SK-N-SH treated with all-trans-retinoic acid at 6 μM for 48 hours (cell line): Measurements from ENCODE around the gene HRH3.

Experiments
- ATAC-seq: fragments of 200-7000 bp; cut with Tn5 transposase; 3 replicates; pipeline ENCODE4 v1.9.1; 2020; ENCODE audit warnings: mild to moderate bottlenecking, moderate library complexity
- ARNTL ChIP-seq: fragments of 450-650 bp; formaldehyde crosslinking; IDR thresholded peaks from 2 replicates; pipeline ENCODE4 v1.5.0; 2020; ENCODE audit warnings: low read depth, mild to moderate bottlenecking, moderate library complexity, borderline replicate concordance
- CREB5 ChIP-seq: fragments of 250-450 bp; sonication (Bioruptor Pico); IDR thresholded peaks from 2 replicates; pipeline ENCODE4 v1.5.1; 2020; ENCODE audit warnings: low read depth, mild to moderate bottlenecking, moderate library complexity
- CSDC2 ChIP-seq: fragments of 250-450 bp; sonication (Bioruptor Pico); IDR thresholded peaks from 2 replicates; pipeline ENCODE4 v1.5.0; 2020; ENCODE audit warnings: mild to moderate bottlenecking, moderate library complexity
- CSRNP3 ChIP-seq: fragments of 250-450 bp; sonication (Bioruptor Pico); IDR thresholded peaks from 2 replicates; pipeline ENCODE4 v1.5.1; 2021; ENCODE audit warnings: mild to moderate bottlenecking, moderate library complexity
- ESRRG ChIP-seq: fragments of 250-450 bp; sonication (Bioruptor Pico); IDR thresholded peaks from 2 replicates; pipeline ENCODE4 v1.6.1; 2021; ENCODE audit warnings: mild to moderate bottlenecking
- GLIS3 ChIP-seq: fragments of 250-450 bp; sonication (Bioruptor Pico); IDR thresholded peaks from 2 replicates; pipeline ENCODE4 v1.5.0; 2020; ENCODE audit warnings: mild to moderate bottlenecking, moderate library complexity
- ISL1 ChIP-seq: fragments of 250-450 bp; sonication (Bioruptor Pico); IDR thresholded peaks from 2 replicates; pipeline ENCODE4 v2.1.2; 2022; ENCODE audit warnings: mild to moderate bottlenecking, moderate library complexity
- OSR1 ChIP-seq: fragments of 250-450 bp; sonication (Bioruptor Pico); IDR thresholded peaks from 2 replicates; pipeline ENCODE4 v1.8.0; 2022; ENCODE audit warnings: moderate library complexity, mild to moderate bottlenecking, inconsistent platforms
- PATZ1 ChIP-seq: fragments of 250-450 bp; sonication (Bioruptor Pico); IDR thresholded peaks from 2 replicates; pipeline ENCODE4 v1.8.0; 2020; ENCODE audit warnings: mild to moderate bottlenecking, moderate library complexity, borderline replicate concordance
- PPARA ChIP-seq: fragments of 250-450 bp; sonication (Bioruptor Pico); IDR thresholded peaks from 2 replicates; pipeline ENCODE4 v1.5.0; 2020; ENCODE audit warnings: mild to moderate bottlenecking, borderline replicate concordance
- RARB ChIP-seq: fragments of 250-450 bp; sonication (Bioruptor Pico); IDR thresholded peaks from 2 replicates; pipeline ENCODE4 v1.8.0; 2021; ENCODE audit warnings: mild to moderate bottlenecking, moderate library complexity
- SNAI2 ChIP-seq: fragments of 250-450 bp; sonication (Bioruptor Pico); IDR thresholded peaks from 2 replicates; pipeline ENCODE4 v1.5.0; 2020; ENCODE audit warnings: mild to moderate bottlenecking, moderate library complexity
- TCF4 ChIP-seq: fragments of 250-450 bp; sonication (Bioruptor Pico); IDR thresholded peaks from 2 replicates; pipeline ENCODE4 v1.8.0; 2021; ENCODE audit warnings: mild to moderate bottlenecking, moderate library complexity, borderline replicate concordance
- TOX ChIP-seq: fragments of 250-450 bp; sonication (Bioruptor Pico); IDR thresholded peaks from 2 replicates; pipeline ENCODE4 v1.8.0; 2021; ENCODE audit warnings: mild to moderate bottlenecking, moderate library complexity, borderline replicate concordance
- TSHZ2 ChIP-seq: fragments of 250-450 bp; sonication (Bioruptor Pico); IDR thresholded peaks from 2 replicates; pipeline ENCODE4 v1.5.0; 2020; ENCODE audit warnings: mild to moderate bottlenecking, moderate library complexity
- ZC3H10 ChIP-seq: fragments of 250-450 bp; sonication (Bioruptor Pico); IDR thresholded peaks from 2 replicates; pipeline ENCODE4 v1.5.1; 2021; ENCODE audit warnings: mild to moderate bottlenecking, moderate library complexity
- ZFP3 ChIP-seq: fragments of 250-450 bp; sonication (Bioruptor Pico); IDR thresholded peaks from 2 replicates; pipeline ENCODE4 v1.5.0; 2020; ENCODE audit warnings: mild to moderate bottlenecking, moderate library complexity
- ZFP30 ChIP-seq: fragments of 450-650 bp; formaldehyde crosslinking; IDR thresholded peaks from 2 replicates; pipeline ENCODE4 v1.5.0; 2022; ENCODE audit warnings: mild to moderate bottlenecking, moderate library complexity
- ZNF565 ChIP-seq: fragments of 450-650 bp; formaldehyde crosslinking; conservative IDR thresholded peaks from 2 replicates; pipeline ENCODE4 v1.5.0; 2020; ENCODE audit warnings: low read depth, mild to moderate bottlenecking, moderate library complexity
- ZNF70 ChIP-seq: fragments of 450-650 bp; formaldehyde crosslinking; IDR thresholded peaks from 2 replicates; pipeline ENCODE4 v1.5.0; 2020; ENCODE audit warnings: mild to moderate bottlenecking, moderate library complexity
- ZNF8 ChIP-seq: fragments of 450-650 bp; formaldehyde crosslinking; IDR thresholded peaks from 2 replicates; pipeline ENCODE4 v1.5.0; 2020; ENCODE audit warnings: mild to moderate bottlenecking, moderate library complexity

HRH3 gene

DNA sequence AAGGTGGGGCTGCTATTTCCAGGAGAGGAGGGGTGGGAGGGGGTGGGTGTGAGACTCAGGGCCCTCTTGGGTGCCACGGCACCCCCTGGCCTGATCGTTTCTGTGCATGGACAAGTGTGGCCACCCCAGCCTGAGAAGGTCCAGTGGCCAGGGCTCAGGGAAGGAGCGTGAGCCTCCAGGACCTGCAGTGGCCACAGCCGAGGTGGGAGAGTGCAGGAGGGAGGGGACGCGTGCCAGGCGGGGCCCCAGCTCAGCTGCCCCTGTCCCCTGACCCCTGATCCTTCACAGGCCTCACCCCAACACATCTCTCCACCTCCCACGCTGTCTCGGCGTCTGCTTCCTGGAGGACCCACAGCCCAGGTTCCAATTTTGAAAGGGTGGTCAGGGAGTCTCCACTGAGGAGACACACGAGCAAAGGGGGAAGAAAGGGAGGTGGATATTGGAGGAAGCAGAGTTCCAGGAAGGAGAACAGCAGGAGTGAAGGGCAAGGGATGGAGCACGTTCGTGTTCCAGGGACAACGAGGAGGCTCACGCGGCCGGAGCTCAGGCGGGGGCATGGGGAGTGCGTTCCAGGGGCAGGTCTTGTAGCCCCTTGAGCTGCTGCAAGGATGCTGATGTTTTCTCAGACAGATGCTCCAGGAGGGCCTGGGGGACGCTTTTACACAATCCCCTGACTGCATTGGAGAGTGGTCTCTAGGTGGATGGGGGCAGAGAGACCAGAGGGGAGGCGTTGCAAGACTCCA, 4.2 kb upstream of the HRH3 start (continued):
- TF ChIP-seq CSRNP3 (no peak), GLIS3 (CRISPR knock-in tag) (no peak), TOX (no peak), RARB (no peak), ARNTL (CRISPR knock-in tag) (no peak), ESRRG (no peak)

DNA sequence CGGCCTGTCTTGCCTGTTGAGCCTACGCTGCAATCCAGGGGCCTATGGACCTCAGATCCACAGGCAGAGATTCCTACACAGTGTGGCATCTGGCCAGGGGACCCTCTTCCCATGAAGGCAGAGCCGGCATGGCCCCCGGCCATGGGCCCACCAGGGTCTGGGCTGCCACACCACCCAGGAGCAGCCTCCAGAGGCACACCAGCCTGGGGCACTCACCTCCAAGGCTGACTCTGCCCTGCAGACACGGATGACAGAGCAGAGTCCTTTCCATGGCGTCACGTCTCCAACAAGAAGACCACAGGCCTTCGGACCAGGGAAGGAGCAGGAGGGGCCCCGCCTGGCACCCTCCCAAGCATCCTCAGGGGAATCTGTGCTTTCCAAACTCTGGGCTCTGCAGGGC, 3.5 kb upstream of the HRH3 start:
- no peak for ATAC-seq
- TF ChIP-seq GLIS3 (CRISPR knock-in tag) (no peak), ZFP30 (CRISPR knock-in tag) (no peak), ESRRG (no peak), ZC3H10 (no peak), SNAI2 (CRISPR knock-in tag) (no peak), CSRNP3 (no peak), ZNF565 (no peak), ZNF70 (no peak)

DNA sequence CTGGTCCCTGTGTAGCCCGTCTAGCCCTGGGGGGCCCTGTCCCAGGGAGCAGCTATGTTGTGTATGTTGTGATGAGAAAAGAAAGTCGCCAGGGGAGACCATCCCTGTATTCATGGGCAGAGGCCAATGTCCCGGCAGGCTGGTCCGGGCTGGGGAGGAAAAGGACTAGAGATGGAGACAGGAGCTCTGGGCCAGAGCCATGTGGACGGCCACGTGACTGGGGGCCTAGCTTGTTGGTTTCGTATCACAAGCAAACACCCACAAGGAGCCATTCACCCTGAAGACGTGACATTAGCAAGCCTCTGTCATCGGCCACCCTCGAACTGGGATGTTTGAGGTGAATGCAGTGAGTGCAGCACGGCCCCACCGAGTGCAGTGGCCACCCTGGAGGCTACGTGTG, 2.9 kb upstream of the HRH3 start:
- no peak for TF ChIP-seq TCF4 (CRISPR knock-in tag)
- TF ChIP-seq ZFP30 (CRISPR knock-in tag), result no peak
- TF ChIP-seq PPARA, result no peak
- no peak for TF ChIP-seq OSR1 (CRISPR knock-in tag)
- no peak for TF ChIP-seq TOX
- no peak for TF ChIP-seq ZNF8 (CRISPR knock-in tag)
- no peak for TF ChIP-seq CSDC2 (CRISPR knock-in tag)
- no peak for TF ChIP-seq GLIS3 (CRISPR knock-in tag)
- no peak for TF ChIP-seq SNAI2 (CRISPR knock-in tag)
- no peak for TF ChIP-seq ISL1 (CRISPR knock-in tag)
- TF ChIP-seq ZNF565, result no peak
- TF ChIP-seq ZC3H10, result no peak
- TF ChIP-seq ZFP3 (CRISPR knock-in tag), result no peak
- TF ChIP-seq ESRRG, result no peak
- no peak for TF ChIP-seq CREB5
- TF ChIP-seq ARNTL (CRISPR knock-in tag), result no peak
- TF ChIP-seq TSHZ2, result no peak
- TF ChIP-seq PATZ1 (CRISPR knock-in tag), result no peak
- no peak for TF ChIP-seq RARB
- no peak for ATAC-seq
